Type B pancreatic cell (in vitro differentiated cells): ENCODE measurements around the gene ACSS1. TPM values are rescaled to one million over a fixed set of nuclear protein-coding genes. Genes with fewer than 3 reads are reported as not detected.

ENCODE experiments used
- DNase-seq: peaks from one replicate; pipeline ENCODE4 v3.0.0; 2021; ENCODE audit warnings: mixed read lengths; ENCODE audit not compliant: unreplicated experiment; ENCODE audit errors: extremely low spot score
- H3K27ac Mint-ChIP-seq: 2 replicates; pipeline ENCODE4 v1.8.0; 2021; ENCODE audit warnings: mild to moderate bottlenecking, mixed read lengths
- H3K27me3 Mint-ChIP-seq: 2 replicates; pipeline ENCODE4 v1.8.0; 2021; ENCODE audit warnings: mixed read lengths
- H3K36me3 Mint-ChIP-seq: 2 replicates; pipeline ENCODE4 v1.8.0; 2021; ENCODE audit warnings: mixed read lengths
- H3K4me1 Mint-ChIP-seq: one replicate; pipeline ENCODE4 v1.8.0; 2021; ENCODE audit warnings: mixed read lengths; ENCODE audit not compliant: unreplicated experiment
- H3K4me3 Mint-ChIP-seq: 2 replicates; pipeline ENCODE4 v1.8.0; 2021; ENCODE audit warnings: mild to moderate bottlenecking, mixed read lengths
- H3K9me3 Mint-ChIP-seq: 2 replicates; pipeline ENCODE4 v1.8.0; 2021; ENCODE audit warnings: mixed read lengths
- CTCF ChIP-seq: fragments of 200-600 bp; sonication (generic); conservative IDR thresholded peaks from 2 replicates; pipeline ENCODE4 v1.5.0; 2021; ENCODE audit warnings: antibody characterized with exemption, mild to moderate bottlenecking
- total RNA-seq: library from RNA; stranded (reverse); gene quantifications from 2 replicates; pipeline ENCODE4 v1.2.1, GENCODE V29; 2021; ENCODE audit warnings: low replicate concordance

Gene ACSS1
- total RNA-seq, 1 donor from 2014 or later = 27.5 TPM

DNA sequence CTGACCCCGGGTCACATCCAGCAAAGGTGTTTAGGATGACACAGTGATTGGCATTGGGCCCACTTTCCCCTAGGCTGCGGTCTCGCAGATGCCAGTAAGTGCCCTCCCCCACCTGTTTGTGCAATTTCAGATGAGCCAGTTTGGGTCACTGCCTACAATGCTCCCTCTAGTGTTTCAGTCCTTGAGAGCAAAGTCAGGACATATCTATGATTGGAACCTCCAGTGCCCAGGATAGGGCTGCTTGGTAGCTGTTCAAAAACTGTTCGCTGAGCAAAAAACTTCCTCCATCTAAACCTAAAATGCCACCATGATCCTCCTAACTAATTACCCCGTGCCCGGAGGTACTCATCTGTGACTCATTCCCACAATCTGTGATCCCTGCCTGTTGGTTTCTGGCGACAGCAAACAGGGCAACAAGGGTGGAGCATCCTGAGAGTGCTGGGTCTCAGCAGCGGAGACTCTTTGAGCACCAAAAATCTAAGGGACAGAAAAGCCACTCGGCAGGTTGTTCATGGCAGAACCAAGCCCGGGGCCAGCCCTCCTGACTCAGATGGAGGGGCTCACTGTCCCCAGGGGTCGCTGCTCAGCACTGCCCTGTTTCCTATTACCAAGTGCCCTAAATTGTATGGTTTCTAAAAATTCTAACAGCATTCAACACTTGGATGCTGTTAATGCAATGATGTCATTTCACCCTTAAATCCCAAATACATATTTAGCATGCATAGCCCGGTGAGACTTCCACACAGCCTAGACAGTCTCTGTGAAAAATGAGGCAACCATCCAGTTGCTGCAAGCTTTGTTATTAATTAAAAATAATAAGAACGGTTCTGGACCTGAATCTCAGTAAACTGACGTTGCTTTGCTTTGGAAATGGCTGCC is 19.0 kb upstream of the ACSS1 start:
- TF ChIP-seq CTCF = peak; percentile 29
- H3K36me3 Mint-ChIP-seq = peaks cover 4% of the 10 kb centered on the region
- no peaks in the 10 kb centered on the region for H3K9me3 Mint-ChIP-seq
- peaks cover 80% of the 10 kb centered on the region for H3K27me3 Mint-ChIP-seq
- no peak overlapping the region for H3K4me3 Mint-ChIP-seq
- H3K4me1 Mint-ChIP-seq = no peaks in the 10 kb centered on the region
- H3K27ac Mint-ChIP-seq = no peak overlapping the region
- peak; percentile 47 for DNase-seq

GRCh38 chr20:25076201-25076600 is 18.3 kb upstream of the ACSS1 start:
- peak; percentile 40 for DNase-seq
- Mint-ChIP-seq H3K27ac (no peak overlapping the region), H3K4me3 (no peak overlapping the region), H3K27me3 (peaks cover 77% of the 10 kb centered on the region), H3K4me1 (no peaks in the 10 kb centered on the region), H3K36me3 (peaks cover 4% of the 10 kb centered on the region), H3K9me3 (no peaks in the 10 kb centered on the region)
- TF ChIP-seq CTCF = no peak

DNA sequence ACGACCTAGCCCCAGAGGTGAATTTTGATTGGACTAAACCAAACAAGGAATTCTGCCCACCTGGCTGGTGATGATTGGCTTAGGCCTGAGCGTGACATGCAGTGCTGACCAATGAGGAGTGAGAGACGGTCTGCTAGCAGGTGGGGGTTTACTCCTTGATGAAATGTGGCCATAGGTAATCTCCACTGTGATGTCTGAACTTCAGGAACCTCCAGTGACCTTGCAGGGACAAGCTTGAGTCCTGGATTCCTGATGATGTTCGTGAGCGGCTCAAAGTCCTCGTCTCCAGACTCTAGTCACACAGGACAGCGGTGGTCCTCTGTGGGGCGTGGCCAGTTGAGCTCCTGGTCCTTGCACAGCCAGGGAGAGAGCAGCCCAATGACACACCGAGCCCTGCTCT is 15.6 kb upstream of the ACSS1 start:
- no peak for TF ChIP-seq CTCF
- Mint-ChIP-seq H3K9me3 (no peaks in the 10 kb centered on the region), H3K27me3 (peaks cover 50% of the 10 kb centered on the region), H3K27ac (no peak overlapping the region), H3K4me1 (no peaks in the 10 kb centered on the region), H3K36me3 (no peaks in the 10 kb centered on the region), H3K4me3 (no peak overlapping the region)
- DNase-seq = peak; percentile 16

DNA sequence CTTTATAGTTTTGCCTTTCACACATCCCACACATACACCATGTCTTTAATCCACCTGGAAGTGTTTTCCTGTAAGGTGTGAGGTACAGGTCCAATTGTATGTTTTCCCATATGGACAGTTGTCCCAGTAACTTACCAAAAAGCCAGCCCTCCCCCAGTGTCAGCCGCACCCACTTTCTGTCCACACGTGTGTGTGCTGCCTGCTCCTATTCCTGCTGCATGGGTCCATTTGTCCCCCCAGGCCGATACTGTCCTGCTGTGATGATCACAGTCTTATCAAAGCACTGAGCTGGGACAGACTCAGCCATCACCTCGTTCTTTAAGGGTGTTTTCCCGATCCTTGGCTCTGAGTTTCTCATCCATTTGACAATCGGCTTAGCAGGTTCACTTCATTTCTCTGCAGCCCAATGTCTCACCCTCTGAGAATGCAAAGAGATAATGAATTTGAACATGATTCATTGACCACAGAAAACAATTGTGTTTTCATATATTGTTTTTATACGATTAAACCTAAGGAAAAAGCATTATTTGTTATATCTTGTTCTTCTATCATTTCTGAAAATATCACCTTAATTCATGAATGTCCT is 14.4 kb upstream of the ACSS1 start:
- no peaks in the 10 kb centered on the region for H3K9me3 Mint-ChIP-seq
- H3K4me3 Mint-ChIP-seq = no peak overlapping the region
- peak; percentile 15 for DNase-seq
- no peaks in the 10 kb centered on the region for H3K36me3 Mint-ChIP-seq
- H3K27ac Mint-ChIP-seq = no peak overlapping the region
- peaks cover 39% of the 10 kb centered on the region for H3K27me3 Mint-ChIP-seq
- H3K4me1 Mint-ChIP-seq = no peaks in the 10 kb centered on the region
- TF ChIP-seq CTCF = no peak

DNA sequence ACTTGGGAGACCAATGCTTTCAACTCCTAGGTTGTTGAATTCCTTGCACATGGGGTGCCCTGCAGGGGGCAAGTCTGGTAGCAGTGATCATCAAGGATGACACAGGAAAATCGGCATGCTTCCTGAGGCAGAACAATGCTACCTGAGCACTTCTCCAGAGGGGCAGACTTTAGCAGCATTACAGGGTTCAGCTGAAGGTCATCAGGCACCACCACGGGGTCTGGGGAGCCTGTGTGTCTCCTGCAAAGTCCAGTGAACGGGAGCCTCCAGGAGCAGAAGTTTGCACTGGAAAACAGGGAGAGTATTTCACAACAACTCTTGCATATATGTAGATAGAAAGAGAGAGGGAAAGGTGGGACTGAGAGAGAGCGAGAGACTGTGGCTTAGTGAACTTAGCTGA is 13.8 kb upstream of the ACSS1 start:
- Mint-ChIP-seq H3K4me1 (no peaks in the 10 kb centered on the region), H3K9me3 (no peaks in the 10 kb centered on the region), H3K27me3 (peaks cover 33% of the 10 kb centered on the region), H3K36me3 (no peaks in the 10 kb centered on the region), H3K4me3 (no peak overlapping the region), H3K27ac (no peak overlapping the region)
- TF ChIP-seq CTCF = no peak
- peak; percentile 22 for DNase-seq
